ENCODE measurements around the gene DENND11. TPM values are rescaled to one million over a fixed set of nuclear protein-coding genes. Genes with fewer than 3 reads are reported as not detected.

Gene DENND11
- total RNA-seq, 4 donors from 2014 or later, result 17.0 to 24.1 (median 19.1) TPM

DNA sequence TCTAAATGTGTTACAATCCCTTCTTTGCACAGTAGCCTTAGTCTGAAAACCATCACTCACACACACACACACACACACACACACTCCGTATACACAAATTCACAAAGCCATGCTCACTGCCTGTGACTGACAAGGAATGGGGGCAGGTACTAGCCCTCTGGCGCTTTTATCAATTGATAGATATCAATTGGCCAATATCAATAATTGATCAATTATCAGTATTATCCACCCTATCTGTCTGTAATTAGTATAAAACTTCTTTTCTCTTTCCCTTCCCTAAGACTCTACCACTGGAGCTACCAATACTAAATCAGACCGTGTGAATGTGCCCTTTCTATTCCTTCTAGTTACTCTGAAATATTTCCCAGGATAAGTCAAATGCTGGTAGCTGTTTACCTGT lies 2.1 kb downstream of the DENND11 start:
- TF ChIP-seq, protein P1, sequence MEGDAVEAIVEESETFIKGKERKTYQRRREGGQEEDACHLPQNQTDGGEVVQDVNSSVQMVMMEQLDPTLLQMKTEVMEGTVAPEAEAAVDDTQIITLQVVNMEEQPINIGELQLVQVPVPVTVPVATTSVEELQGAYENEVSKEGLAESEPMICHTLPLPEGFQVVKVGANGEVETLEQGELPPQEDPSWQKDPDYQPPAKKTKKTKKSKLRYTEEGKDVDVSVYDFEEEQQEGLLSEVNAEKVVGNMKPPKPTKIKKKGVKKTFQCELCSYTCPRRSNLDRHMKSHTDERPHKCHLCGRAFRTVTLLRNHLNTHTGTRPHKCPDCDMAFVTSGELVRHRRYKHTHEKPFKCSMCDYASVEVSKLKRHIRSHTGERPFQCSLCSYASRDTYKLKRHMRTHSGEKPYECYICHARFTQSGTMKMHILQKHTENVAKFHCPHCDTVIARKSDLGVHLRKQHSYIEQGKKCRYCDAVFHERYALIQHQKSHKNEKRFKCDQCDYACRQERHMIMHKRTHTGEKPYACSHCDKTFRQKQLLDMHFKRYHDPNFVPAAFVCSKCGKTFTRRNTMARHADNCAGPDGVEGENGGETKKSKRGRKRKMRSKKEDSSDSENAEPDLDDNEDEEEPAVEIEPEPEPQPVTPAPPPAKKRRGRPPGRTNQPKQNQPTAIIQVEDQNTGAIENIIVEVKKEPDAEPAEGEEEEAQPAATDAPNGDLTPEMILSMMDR (IDR thresholded peaks at IDR 0.05; ENCODE audit: low read depth), result no peak

DNA sequence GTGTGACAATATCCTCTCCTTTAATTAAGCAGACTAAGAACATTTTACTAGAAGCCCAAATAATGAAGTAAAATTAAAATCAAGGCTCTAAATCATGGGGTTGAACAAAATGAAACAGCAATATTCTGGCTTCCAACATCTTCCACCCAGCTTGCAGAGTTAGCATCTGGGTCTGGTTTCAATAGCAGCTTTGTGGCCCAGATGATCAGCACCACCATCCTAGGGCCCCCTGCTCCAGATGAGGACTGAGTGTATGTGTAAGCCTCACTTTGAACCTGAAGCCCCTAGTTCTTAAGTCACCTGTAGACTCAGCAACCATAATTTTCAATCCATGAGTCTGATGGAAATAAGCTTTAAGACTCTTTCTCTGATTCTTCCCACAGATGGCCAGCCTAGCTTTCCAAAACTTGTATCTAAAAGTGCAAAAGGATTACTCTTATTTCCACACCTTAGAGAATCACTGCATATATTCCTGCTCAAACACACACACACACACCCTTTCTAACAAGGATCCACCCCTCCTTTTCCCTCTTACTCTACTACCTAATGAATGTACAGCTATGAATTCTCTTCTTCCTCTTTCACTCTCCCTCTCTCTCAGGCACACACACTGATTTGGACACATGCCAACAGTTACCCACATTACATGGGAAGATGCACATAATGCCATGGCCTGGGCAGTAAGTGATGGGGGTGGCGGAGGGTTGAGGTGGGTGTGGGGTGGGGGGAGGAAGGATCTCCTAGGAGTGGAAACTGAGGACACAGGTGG lies 3.5 kb downstream of the DENND11 start:
- TF ChIP-seq, protein P1 (IDR thresholded peaks at IDR 0.05; ENCODE audit: low read depth), result no peak

- TF ChIP-seq, protein P1 (IDR thresholded peaks at IDR 0.05; ENCODE audit: low read depth), result no peak
Observed at GRCh38 chr7:141697211-141697871, 4.6 kb downstream of the DENND11 start.

DNA sequence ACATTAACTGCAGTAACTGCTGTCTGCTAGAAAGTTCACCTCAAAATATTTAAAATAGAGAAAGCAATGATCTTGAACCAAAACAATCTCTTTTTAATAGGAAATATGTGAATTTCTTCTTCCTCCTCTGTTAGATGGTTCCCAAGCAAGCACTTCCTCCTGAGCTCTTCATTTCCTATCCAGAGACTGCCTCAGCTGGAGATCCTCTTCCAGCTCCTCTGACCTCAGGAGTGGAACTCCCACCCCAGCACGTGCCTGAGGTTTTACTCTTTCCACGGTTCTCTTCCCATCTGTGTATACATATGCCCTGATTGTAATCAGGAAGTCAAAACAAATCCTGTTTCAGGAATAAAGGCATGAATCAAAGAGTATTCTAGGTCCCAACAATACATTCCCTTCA lies 5.6 kb downstream of the DENND11 start:
- TF ChIP-seq, protein P1 (IDR thresholded peaks at IDR 0.05; ENCODE audit: low read depth), result no peak

DNA sequence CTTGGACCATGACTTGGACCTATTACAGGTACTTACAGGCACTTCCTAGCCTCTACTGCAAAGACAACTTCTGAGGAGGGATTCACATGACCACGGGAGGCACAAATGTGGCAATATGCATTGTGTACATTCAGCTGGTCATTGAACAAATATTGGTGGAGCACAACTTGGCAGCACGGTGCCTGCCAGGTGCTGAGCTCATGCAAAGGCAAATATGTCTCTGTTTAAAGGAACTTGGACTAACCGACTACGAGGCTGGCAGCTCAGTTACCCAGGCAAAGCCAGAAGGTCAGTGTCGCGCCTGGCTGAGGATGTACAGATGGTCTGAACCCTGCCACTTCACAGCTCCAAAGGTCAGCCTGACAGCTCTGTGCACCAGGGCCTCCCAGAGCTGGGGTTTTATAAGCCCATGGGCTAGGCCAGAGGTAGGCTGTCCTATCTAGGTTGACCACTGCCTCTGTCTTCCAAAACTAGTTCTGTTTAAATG lies 6.1 kb downstream of the DENND11 start:
- TF ChIP-seq, protein P1 (IDR thresholded peaks at IDR 0.05; ENCODE audit: low read depth), result no peak

DNA sequence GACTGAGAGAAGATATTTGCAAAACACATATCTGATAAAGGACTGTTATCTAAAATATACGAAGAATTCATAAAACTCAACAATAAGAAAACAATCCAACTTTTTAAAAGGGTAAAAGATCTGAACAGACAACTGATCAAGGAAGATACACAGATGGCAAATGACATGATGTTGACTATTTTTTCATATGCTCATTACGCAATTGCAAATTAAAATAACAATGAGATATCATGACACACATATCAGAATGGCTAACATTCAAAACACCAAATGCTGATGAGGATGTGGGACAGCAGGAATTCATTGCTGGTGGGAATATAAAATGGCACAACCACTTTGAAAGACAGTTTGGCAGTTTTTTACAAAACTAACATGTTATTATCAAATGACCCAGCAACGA lies 8.9 kb downstream of the DENND11 start:
- TF ChIP-seq, protein P1 (IDR thresholded peaks at IDR 0.05; ENCODE audit: low read depth), result no peak

GRCh38 chr7:141691961-141692360 lies 10.0 kb downstream of the DENND11 start:
- TF ChIP-seq, protein P1 (IDR thresholded peaks at IDR 0.05; ENCODE audit: low read depth), result no peak
